Spleen (tissue), 11 donors: ENCODE data around the gene GNB1L. TPM values are rescaled to one million over a fixed set of nuclear protein-coding genes. Genes with fewer than 3 reads are reported as not detected.

Experiments used
- DNase-seq: peaks from one replicate; pipeline ENCODE4 v3.0.0-alpha.2; 2020
- H3K27ac ChIP-seq, 8 donors: fragments of 200-600 bp; sonication (generic) in 7 of 8; 1 replicate in 4 of 8; 2 replicates in 4 of 8; pipeline versions ENCODE4 v1.5.0 to v1.8.0; 2016 to 2021; ENCODE audit warnings: inconsistent platforms in 4 of 8, mild to moderate bottlenecking in 4 of 8, moderate library complexity in 1 of 8
- H3K27me3 ChIP-seq, 7 donors: fragments of 200-600 bp; sonication (generic) in 6 of 7; replicated peaks in 1 of 7; 1 replicate in 4 of 7; 2 replicates in 3 of 7; pipeline versions ENCODE4 v1.5.0 to v1.8.0; 2016 to 2021; ENCODE audit warnings: inconsistent platforms in 3 of 7, mild to moderate bottlenecking in 1 of 7
- H3K36me3 ChIP-seq, 6 donors: fragments of 200-600 bp; sonication (generic) in 5 of 6; 1 replicate in 4 of 6; 2 replicates in 2 of 6; pipeline versions ENCODE4 v1.5.0 to v1.8.0; 2016 to 2021; ENCODE audit warnings: inconsistent platforms in 2 of 6
- H3K4me1 ChIP-seq, 6 donors: fragments of 200-600 bp; sonication (generic) in 5 of 6; 1 replicate in 3 of 6; 2 replicates in 3 of 6; pipeline versions ENCODE4 v1.5.0 to v1.8.0; 2016 to 2021; ENCODE audit warnings: inconsistent platforms in 3 of 6
- H3K4me3 ChIP-seq, 8 donors: fragments of 200-600 bp; sonication (generic) in 7 of 8; 1 replicate in 4 of 8; 2 replicates in 4 of 8; pipeline versions ENCODE4 v1.5.0 to v1.8.0; 2016 to 2021; ENCODE audit warnings: inconsistent platforms in 4 of 8, mild to moderate bottlenecking in 4 of 8, moderate library complexity in 2 of 8
- H3K9me3 ChIP-seq, 8 donors: fragments of 200-600 bp; sonication (generic) in 7 of 8; 1 replicate in 4 of 8; 2 replicates in 4 of 8; pipeline versions ENCODE4 v1.5.0 to v1.8.0; 2016 to 2021; ENCODE audit warnings: inconsistent platforms in 4 of 8
- POLR2A ChIP-seq, 3 donors: fragments of 450-650 bp; IDR thresholded peaks; one replicate each; pipeline ENCODE4 v1.5.1; 2017; ENCODE audit warnings: antibody characterized with exemption in 3 of 3, mild to moderate bottlenecking in 1 of 3
- POLR2AphosphoS5 ChIP-seq, 3 donors: sonication (generic); formaldehyde crosslinking; IDR thresholded peaks; one replicate each; pipeline ENCODE4 v1.5.1; 2017; ENCODE audit warnings: antibody characterized with exemption in 3 of 3
- WGBS, 5 donors: extraction: QIAGEN DNeasy Blood & Tissue Kit in 3 of 5; methylation state at CpG; one replicate each; pipeline versions ENCODE4 v1.1.5 to v1.1.7; 2013 to 2018; 5-methylcytosine and 5-hydroxymethylcytosine counted together
- intact Hi-C: fragments of 100-400 bp; cut with DNase I; formaldehyde crosslinking; loops from one replicate; pipeline ENCODE4 v1.15.0; 2023; ENCODE audit warnings: low total_unique reads
- polyA plus RNA-seq, 3 donors: library from polyadenylated mRNA; stranded (reverse); fragments of 200-250 nt; gene quantifications; one replicate each; pipeline ENCODE4 v1.2.1, GENCODE V29; 2013
- total RNA-seq, 7 donors: library from RNA; depleted of rRNA in 3 of 7; stranded (reverse); fragments of >200 nt in 3 of 7; fragmentation: NEBNext Ultra II Directional in 4 of 7; extraction: Animal tissue kit (Norgen Biotek cat#: 25700) in 4 of 7; gene quantifications; one replicate each; pipeline versions ENCODE4 v1.1.0 to v1.2.1, GENCODE V29; 2016 to 2021
- TF ChIP-seq, protein P1 (sequence below), 11 experiments: fragments of 200-600 bp in 7 of 11; fragments of 450-650 bp in 4 of 11; sonication (generic) in 4 of 11; IDR thresholded peaks in 8 of 11; conservative IDR thresholded peaks in 3 of 11; 1 replicate in 7 of 11; 2 replicates in 4 of 11; pipeline versions ENCODE4 v1.4.0 to v1.8.0; 2016 to 2021; ENCODE audit warnings: antibody characterized with exemption in 11 of 11, inconsistent platforms in 4 of 11, mild to moderate bottlenecking in 1 of 11
- donor health status: healthy with polysubstance abuse.
- donor health status: DM: no; HTN: no; CAD: no; lungs with moderate emphysema.
- donor health status: DM: no; HTN: no; CAD: no.
- donor health status: Bipolar disorder and iron deficiency.
- donor health status: healthy.
- donor health status: DM: no; HTN: no; CAD: no.
- donor health status: DM: yes; HTN: yes; CAD: no.

The GNB1L gene
- total and polyA plus RNA-seq, 10 donors = 5.7 to 10.4 (median 7.9) TPM

DNA sequence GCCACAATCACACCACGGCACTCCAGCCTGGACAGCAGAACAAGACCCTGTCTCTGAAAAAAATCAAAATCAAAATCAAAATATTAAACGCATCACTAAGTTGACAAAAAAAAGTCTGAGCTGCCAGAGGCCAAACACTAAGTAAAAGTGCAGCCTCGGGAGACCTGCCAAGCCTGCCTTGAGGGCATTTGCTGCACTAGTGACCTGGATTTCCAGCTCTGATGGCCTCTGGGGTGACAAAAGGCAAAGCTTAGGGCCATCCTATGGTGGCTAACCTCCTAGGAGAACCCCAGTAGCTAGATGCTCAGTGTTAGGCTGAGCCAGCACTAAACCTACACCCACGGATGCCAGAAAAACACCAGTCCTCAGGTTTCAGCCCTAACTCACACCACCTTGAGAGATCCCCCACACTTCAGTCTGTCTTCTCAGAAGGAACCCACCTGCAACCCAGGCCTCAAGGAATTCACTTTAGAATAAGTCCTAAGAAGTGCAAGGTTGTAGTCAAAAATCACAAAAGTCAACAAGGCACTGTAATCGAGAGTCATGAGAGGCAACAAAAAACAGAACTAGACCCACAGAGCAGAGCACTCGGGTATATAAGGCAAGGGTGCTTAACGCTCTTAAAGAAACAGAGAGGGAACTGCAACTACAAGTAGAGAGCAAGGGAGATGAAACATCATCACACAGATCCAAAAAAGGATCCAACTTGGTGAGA lies 28.6 kb downstream of the GNB1L start:
- no peak for DNase-seq
- Histone ChIP-seq H3K4me3 (no peak overlapping the region), H3K27me3 (no peaks in the 10 kb centered on the region), H3K4me1 (peaks cover 0 to 11% (median 3%) of the 10 kb centered on the region in 6 donors), H3K36me3 (peaks cover 0 to 4% (median 0%) of the 10 kb centered on the region in 6 donors), H3K9me3 (no peaks in the 10 kb centered on the region), H3K27ac (no peak overlapping the region)
- intact Hi-C loops = no loop called here
- TF ChIP-seq POLR2AphosphoS5 (IDR thresholded peaks at IDR 0.05) = no peak
- TF ChIP-seq, protein P1, sequence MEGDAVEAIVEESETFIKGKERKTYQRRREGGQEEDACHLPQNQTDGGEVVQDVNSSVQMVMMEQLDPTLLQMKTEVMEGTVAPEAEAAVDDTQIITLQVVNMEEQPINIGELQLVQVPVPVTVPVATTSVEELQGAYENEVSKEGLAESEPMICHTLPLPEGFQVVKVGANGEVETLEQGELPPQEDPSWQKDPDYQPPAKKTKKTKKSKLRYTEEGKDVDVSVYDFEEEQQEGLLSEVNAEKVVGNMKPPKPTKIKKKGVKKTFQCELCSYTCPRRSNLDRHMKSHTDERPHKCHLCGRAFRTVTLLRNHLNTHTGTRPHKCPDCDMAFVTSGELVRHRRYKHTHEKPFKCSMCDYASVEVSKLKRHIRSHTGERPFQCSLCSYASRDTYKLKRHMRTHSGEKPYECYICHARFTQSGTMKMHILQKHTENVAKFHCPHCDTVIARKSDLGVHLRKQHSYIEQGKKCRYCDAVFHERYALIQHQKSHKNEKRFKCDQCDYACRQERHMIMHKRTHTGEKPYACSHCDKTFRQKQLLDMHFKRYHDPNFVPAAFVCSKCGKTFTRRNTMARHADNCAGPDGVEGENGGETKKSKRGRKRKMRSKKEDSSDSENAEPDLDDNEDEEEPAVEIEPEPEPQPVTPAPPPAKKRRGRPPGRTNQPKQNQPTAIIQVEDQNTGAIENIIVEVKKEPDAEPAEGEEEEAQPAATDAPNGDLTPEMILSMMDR (IDR thresholded peaks at IDR 0.05 in 8 of 11, conservative IDR thresholded peaks at IDR 0.05 in 3 of 11) = no peak
- 84 to 94% (median 91%) methylated on average over 7 of the region's 7 CpGs for WGBS, 5 donors

DNA sequence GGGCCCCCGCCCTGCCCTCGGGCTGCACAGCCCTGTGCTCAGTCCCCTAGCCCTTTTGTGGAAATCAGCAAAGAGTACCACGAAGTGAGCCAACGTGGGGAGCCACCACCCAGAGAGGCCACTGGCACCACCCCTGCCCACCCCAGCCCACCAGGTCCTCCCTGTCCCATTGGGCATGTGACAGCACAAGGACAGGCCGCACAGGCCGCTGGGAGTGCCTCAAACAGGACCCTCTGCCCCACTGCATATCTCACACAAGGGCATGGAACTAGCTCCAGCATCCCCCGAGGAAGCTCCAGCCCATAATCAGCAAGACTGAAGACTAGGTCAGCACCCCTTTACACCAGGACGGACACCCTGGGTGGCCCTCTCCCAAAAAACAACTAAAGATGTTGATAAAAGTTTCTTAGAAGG lies 29.7 kb downstream of the GNB1L start:
- H3K4me3 ChIP-seq = no peak overlapping the region
- H3K36me3 ChIP-seq = peaks cover 0 to 16% (median 3%) of the 10 kb centered on the region in 6 donors
- peaks cover 0 to 11% (median 3%) of the 10 kb centered on the region in 6 donors for H3K4me1 ChIP-seq
- WGBS, 5 donors = 85 to 93% (median 92%) methylated on average over 2 to 8 of the region's 8 CpGs
- DNase-seq = no peak
- no peaks in the 10 kb centered on the region for H3K9me3 ChIP-seq
- H3K27ac ChIP-seq = no peak overlapping the region
- intact Hi-C loops = no loop called here
- H3K27me3 ChIP-seq = no peaks in the 10 kb centered on the region
- TF ChIP-seq, protein P1 (IDR thresholded peaks at IDR 0.05 in 8 of 11, conservative IDR thresholded peaks at IDR 0.05 in 3 of 11) = no peak
- no peak for TF ChIP-seq POLR2A (IDR thresholded peaks at IDR 0.05)
- no peak for TF ChIP-seq POLR2AphosphoS5 (IDR thresholded peaks at IDR 0.05)

DNA sequence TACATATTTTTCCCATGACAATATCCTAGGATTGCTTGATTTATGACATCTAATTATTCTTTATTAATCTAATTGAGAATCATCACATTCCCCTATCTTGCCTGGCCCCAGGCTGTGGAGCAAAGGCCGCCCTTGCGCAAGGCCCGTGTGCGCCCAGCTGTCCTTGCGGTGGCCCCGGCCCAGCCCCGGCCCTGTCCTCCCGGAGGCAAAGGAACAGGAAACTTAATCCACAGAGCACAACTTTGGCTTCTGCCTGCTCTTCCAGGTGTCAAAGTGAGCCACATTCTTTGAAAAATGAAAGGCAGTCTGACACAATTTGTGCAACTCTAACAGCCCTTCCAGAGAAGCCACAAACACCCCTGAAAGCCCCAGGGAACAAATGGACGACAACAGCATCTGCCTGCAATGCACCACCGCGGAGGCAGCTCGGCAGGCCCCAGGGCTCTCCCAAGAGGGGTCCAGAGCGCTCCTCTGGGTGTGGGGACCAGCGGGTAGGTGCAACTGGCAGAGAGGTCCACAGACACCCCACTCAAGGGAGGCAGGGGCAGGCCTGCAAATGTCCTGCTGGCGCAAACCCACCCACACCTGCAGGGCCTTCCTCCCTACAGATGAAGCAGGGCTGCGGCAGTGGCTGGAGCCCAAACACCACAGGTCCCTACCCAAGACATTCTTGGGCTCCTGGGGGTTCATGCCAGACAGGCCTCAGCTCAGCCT lies 30.3 kb downstream of the GNB1L start:
- no peak overlapping the region for H3K4me3 ChIP-seq
- TF ChIP-seq POLR2A (IDR thresholded peaks at IDR 0.05) = no peak
- no peak for TF ChIP-seq POLR2AphosphoS5 (IDR thresholded peaks at IDR 0.05)
- TF ChIP-seq, protein P1 (IDR thresholded peaks at IDR 0.05 in 8 of 11, conservative IDR thresholded peaks at IDR 0.05 in 3 of 11) = no peak
- H3K27me3 ChIP-seq = no peaks in the 10 kb centered on the region
- H3K36me3 ChIP-seq = peaks cover 0 to 20% (median 3%) of the 10 kb centered on the region in 6 donors
- intact Hi-C loops = no loop called here
- H3K9me3 ChIP-seq = no peaks in the 10 kb centered on the region
- no peak overlapping the region for H3K27ac ChIP-seq
- 48 to 58% (median 52%) methylated on average over 11 to 16 of the region's 16 CpGs for WGBS, 5 donors
- H3K4me1 ChIP-seq = peaks cover 0 to 11% (median 3%) of the 10 kb centered on the region in 6 donors
- no peak for DNase-seq

DNA sequence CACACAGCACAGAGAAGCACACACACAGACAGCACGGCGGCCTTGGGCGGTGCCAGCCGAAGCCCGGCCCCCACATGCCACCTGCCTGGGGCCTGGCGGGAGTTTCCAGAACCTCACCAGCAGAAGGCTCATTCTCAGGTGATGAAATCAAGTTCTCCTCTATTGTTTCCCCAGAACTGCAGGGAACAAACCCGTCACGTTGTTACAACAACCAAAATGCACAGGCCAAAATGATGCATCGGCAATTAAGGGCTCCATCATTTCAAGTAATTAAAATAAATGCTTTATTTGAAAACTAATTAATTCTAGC lies 30.8 kb downstream of the GNB1L start:
- 84 to 96% (median 90%) methylated on average over 7 to 9 of the region's 9 CpGs for WGBS, 5 donors
- TF ChIP-seq POLR2A (IDR thresholded peaks at IDR 0.05) (no peak), POLR2AphosphoS5 (IDR thresholded peaks at IDR 0.05) (no peak)
- TF ChIP-seq, protein P1 (IDR thresholded peaks at IDR 0.05 in 8 of 11, conservative IDR thresholded peaks at IDR 0.05 in 3 of 11) = no peak
- Histone ChIP-seq H3K27me3 (no peaks in the 10 kb centered on the region), H3K4me3 (no peak overlapping the region), H3K27ac (no peak overlapping the region), H3K9me3 (no peaks in the 10 kb centered on the region), H3K36me3 (peaks cover 0 to 25% (median 3%) of the 10 kb centered on the region in 6 donors), H3K4me1 (peaks cover 0 to 11% (median 3%) of the 10 kb centered on the region in 6 donors)
- intact Hi-C loops = no loop called here
- DNase-seq = no peak
